HFF-Myc (cell line): ENCODE data around the gene ABR.

Experiments used
- DNase-seq: peaks from one replicate; pipeline ENCODE4 v3.0.0-alpha.2; 2011; ENCODE audit warnings: low read depth; ENCODE audit errors: extremely low read depth
- H3K4me3 ChIP-seq: replicated peaks from 2 replicates; pipeline ENCODE4 v1.5.1; 2011; ENCODE audit warnings: low read depth, mild to moderate bottlenecking, control low read depth, low read length
- TF ChIP-seq, protein P1 (sequence below): IDR thresholded peaks from 2 replicates; pipeline ENCODE4 v1.5.1; 2012; ENCODE audit warnings: mild to moderate bottlenecking, low read depth, low read length, control low read depth; ENCODE audit errors: missing control alignments

Gene ABR

DNA sequence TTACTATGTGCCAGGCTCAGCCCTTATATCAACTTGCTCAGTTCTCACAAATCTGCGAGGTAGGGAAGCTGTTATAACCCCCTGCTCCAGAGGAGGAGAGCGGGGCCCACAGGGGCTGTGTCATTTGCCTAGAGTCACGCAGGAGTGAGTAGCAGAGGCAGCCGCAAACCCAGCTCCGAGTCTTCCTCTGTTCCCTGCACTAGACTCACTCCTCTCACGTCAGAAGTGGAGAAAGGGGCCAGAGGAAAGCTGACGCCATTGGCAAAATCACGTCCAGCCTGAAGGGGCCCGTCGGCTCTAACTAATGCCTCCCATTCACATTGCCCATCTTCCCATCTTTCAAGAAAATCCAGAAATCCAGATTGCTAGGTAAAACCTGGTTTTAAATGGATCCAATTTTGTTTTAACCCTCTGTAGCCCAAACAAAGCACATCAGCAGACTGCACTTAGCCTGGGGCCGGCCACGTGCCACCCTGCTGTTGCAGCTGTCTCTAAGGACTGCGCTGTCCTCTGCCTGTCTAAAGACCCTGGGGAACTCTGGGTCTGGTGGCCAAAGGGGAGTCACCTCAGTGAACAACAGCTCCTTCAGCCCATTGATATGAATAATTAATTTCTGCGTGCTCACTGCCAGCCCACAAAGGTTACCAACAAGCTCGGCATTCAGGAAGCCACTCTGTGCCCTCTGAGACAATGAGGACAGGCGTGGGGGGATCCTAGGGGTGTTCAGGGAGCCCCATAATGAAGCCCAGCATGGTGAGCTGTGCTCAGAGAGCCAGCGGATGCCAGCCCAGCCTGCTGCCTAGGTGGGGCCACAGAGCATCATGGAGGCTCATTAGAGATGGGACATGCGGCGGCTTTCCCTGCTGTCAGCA, 36.7 kb upstream of the ABR start:
- H3K4me3 ChIP-seq, result no peak overlapping the region
- TF ChIP-seq, protein P1, sequence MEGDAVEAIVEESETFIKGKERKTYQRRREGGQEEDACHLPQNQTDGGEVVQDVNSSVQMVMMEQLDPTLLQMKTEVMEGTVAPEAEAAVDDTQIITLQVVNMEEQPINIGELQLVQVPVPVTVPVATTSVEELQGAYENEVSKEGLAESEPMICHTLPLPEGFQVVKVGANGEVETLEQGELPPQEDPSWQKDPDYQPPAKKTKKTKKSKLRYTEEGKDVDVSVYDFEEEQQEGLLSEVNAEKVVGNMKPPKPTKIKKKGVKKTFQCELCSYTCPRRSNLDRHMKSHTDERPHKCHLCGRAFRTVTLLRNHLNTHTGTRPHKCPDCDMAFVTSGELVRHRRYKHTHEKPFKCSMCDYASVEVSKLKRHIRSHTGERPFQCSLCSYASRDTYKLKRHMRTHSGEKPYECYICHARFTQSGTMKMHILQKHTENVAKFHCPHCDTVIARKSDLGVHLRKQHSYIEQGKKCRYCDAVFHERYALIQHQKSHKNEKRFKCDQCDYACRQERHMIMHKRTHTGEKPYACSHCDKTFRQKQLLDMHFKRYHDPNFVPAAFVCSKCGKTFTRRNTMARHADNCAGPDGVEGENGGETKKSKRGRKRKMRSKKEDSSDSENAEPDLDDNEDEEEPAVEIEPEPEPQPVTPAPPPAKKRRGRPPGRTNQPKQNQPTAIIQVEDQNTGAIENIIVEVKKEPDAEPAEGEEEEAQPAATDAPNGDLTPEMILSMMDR, result no peak
- DNase-seq, result no peak

DNA sequence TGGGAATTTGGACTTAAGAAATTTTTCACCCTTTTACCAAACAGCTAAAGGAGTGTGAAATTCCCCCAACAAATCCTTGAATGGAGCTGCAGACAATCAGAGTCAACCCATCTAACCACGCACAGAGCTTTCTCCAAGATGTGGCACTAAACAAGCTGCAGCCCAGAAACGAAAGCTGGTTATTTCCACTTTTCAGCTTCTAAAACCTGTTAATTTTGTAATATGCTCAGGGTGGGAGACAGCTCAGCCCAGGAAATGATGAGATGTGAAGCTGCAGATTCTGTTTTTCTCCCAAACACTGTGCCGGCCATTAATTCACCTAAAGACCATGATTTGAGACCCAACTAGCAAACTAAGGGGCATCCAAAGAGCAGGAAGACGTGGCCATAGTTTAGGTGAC, 33.2 kb upstream of the ABR start:
- no peak for DNase-seq
- TF ChIP-seq, protein P1, result no peak
- H3K4me3 ChIP-seq, result no peak overlapping the region

DNA sequence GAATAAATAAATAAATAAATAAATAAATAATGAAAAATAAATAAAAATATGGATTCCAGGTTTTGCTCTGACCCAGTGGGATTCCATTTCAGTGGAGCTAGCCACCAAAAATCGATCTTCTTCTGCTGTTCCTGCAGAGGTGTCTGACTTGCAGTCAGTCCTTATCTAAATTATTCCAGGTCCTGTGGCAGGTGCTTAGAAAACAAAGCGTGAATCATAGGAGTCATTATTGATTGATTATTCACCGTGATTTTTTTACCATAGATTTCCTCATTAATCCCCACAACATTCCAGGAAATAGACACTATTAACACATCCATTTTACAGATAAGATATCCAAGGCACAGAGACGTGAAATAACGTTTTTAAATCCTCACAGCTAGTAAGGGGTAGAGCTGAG, 31.5 kb upstream of the ABR start:
- no peak overlapping the region for H3K4me3 ChIP-seq
- no peak for DNase-seq
- TF ChIP-seq, protein P1, result no peak

DNA sequence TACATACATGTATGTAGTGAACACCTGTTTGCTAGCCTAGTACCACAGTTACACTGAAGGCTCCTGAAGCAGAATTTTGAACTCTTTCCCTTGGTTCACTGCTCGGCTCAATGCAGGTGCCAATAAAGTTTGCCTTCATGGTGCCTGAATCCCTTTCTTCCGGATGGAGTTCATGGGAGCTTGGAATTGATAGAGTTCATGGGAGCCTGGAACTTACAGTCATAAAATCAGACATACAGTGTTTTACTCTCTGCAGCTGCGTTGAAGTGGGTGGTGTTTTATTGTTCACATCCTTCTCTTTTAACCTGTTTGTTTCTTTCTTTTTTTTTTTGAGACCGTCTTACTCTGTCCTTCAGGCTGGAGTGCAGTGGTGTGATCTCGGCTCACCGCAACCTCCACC, 29.2 kb upstream of the ABR start:
- TF ChIP-seq, protein P1, result no peak
- DNase-seq, result no peak
- H3K4me3 ChIP-seq, result no peak overlapping the region

DNA sequence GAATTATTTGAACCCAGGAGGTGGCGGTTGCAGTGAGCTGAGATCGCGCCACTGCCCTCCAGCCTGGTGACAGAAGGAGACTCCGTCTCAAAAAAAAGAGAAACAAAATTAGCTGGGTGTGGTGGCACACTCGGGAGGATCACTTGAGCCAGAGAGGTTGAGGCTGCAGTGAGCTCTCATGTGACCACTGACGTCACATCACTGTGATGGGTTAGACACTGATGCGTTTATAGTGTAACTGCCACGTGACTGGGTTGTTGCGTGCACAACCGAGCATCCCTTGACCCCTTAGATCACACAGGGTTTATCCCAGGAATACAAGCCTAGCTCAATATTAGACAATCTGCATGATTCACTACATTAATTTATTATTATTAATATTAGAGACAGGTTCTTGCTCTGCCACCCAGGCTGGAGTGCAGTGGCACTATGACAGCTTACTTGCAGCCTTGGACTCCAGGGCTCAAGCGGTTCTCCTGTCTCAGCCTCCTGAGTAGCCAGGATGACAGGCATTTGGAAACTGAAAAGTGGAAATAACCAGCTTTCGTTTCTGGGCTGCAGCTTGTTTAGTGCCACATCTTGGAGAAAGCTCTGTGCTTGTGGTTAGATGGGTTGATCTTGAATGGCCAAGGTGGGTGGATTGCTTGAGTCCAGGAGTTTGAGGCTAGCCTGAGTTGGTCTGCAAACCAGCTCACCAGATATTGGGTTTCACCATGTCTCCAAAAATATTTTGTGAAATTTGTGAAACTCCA, 26.4 kb upstream of the ABR start:
- DNase-seq, result no peak

DNA sequence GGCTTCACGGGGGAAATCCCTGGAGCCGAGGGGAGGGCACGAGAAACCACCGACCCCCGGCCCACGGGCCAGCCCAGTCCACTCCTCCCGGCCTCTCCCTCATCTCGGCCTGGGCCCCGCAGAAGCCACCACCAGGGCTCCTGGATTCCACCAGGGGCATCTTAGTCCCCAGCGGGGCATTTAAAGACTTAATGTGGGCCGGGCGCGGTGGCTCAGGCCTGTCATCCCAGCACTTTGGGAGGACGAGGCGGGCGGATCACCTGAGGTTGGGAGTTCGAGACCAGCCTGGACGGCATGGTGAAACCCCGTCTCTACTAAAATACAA, 24.1 kb upstream of the ABR start:
- DNase-seq, result no peak

More for the DNA sequence above, 26.4 kb upstream of the ABR start:
- TF ChIP-seq, protein P1, result no peak
- H3K4me3 ChIP-seq, result no peak overlapping the region

More for the DNA sequence above, 24.1 kb upstream of the ABR start:
- peak overlapping the region; percentile 48 for H3K4me3 ChIP-seq
- TF ChIP-seq, protein P1, result no peak
